Liver (tissue), 9 donors: ENCODE data around the gene FOXO3. TPM values are rescaled to one million over a fixed set of nuclear protein-coding genes. Genes with fewer than 3 reads are reported as not detected.

Source experiments
- DNase-seq: peaks from one replicate; pipeline ENCODE4 v3.0.0-alpha.2; 2017; ENCODE audit warnings: low spot score
- H3K27ac ChIP-seq, 2 donors: one replicate each; pipeline ENCODE4 v1.7.0; 2013; ENCODE audit warnings: inconsistent platforms in 2 of 2, low read length in 2 of 2, control low read depth in 1 of 2, low read depth in 1 of 2, mild to moderate bottlenecking in 1 of 2
- H3K27me3 ChIP-seq, 4 donors: one replicate each; pipeline versions ENCODE4 v1.6.1 to v1.7.0; 2013; ENCODE audit warnings: low read length in 3 of 4, inconsistent platforms in 1 of 4, mild to moderate bottlenecking in 1 of 4, moderate library complexity in 1 of 4; ENCODE audit not compliant: control insufficient read depth in 4 of 4, insufficient read depth in 4 of 4
- H3K36me3 ChIP-seq, 4 donors: one replicate each; pipeline versions ENCODE4 v1.6.1 to v1.7.0; 2013; ENCODE audit warnings: low read length in 3 of 4, mild to moderate bottlenecking in 3 of 4, low read depth in 1 of 4, moderate library complexity in 1 of 4; ENCODE audit not compliant: control insufficient read depth in 4 of 4, insufficient read depth in 3 of 4
- H3K4me1 ChIP-seq, 4 donors: one replicate each; pipeline versions ENCODE4 v1.6.1 to v1.7.0; 2013; ENCODE audit warnings: low read length in 3 of 4, mild to moderate bottlenecking in 3 of 4, moderate library complexity in 1 of 4; ENCODE audit not compliant: control insufficient read depth in 4 of 4, insufficient read depth in 4 of 4
- H3K4me3 ChIP-seq, 3 donors: one replicate each; pipeline versions ENCODE4 v1.6.1 to v1.7.0; 2013; ENCODE audit warnings: low read length in 3 of 3, control low read depth in 1 of 3, low read depth in 1 of 3, mild to moderate bottlenecking in 1 of 3
- H3K9ac ChIP-seq, 2 donors: one replicate each; pipeline ENCODE4 v1.7.0; 2013; ENCODE audit warnings: low read length in 2 of 2, mild to moderate bottlenecking in 2 of 2, moderate library complexity in 2 of 2, control low read depth in 1 of 2, low read depth in 1 of 2
- H3K9me3 ChIP-seq, 4 donors: one replicate each; pipeline versions ENCODE4 v1.6.1 to v1.7.0; 2013; ENCODE audit warnings: low read length in 3 of 4; ENCODE audit not compliant: control insufficient read depth in 4 of 4
- ATF3 ChIP-seq: IDR thresholded peaks from 2 replicates; pipeline ENCODE4 v1.6.1; 2016; ENCODE audit warnings: antibody characterized with exemption
- FOXA1 ChIP-seq: IDR thresholded peaks from 2 replicates; pipeline ENCODE4 v1.6.1; 2016; ENCODE audit warnings: antibody characterized with exemption
- GABPA ChIP-seq, 2 donors: IDR thresholded peaks in 1 of 2; conservative IDR thresholded peaks in 1 of 2; 2 replicates each; pipeline ENCODE4 v1.6.1; 2016; ENCODE audit warnings: antibody characterized with exemption in 2 of 2, mild to moderate bottlenecking in 1 of 2, moderate library complexity in 1 of 2
- HNF4A ChIP-seq, 2 donors: conservative IDR thresholded peaks; 2 replicates each; pipeline ENCODE4 v1.6.1; 2016; ENCODE audit warnings: antibody characterized with exemption in 2 of 2, mild to moderate bottlenecking in 2 of 2
- HNF4G ChIP-seq: IDR thresholded peaks from 2 replicates; pipeline ENCODE4 v1.6.1; 2016; ENCODE audit warnings: antibody characterized with exemption
- JUND ChIP-seq, 2 donors: IDR thresholded peaks; 2 replicates each; pipeline ENCODE4 v1.6.1; 2016; ENCODE audit warnings: antibody characterized with exemption in 2 of 2
- NR2F2 ChIP-seq: IDR thresholded peaks from 2 replicates; pipeline ENCODE4 v1.6.1; 2016; ENCODE audit warnings: antibody characterized with exemption
- RAD21 ChIP-seq, 2 donors: IDR thresholded peaks; 2 replicates each; pipeline ENCODE4 v1.6.1; 2016; ENCODE audit warnings: antibody characterized with exemption in 2 of 2, mild to moderate bottlenecking in 2 of 2
- RXRA ChIP-seq, 2 donors: IDR thresholded peaks; 2 replicates each; pipeline ENCODE4 v1.6.1; 2017 to 2018; ENCODE audit warnings: antibody characterized with exemption in 2 of 2, mild to moderate bottlenecking in 1 of 2
- SP1 ChIP-seq: IDR thresholded peaks from 2 replicates; pipeline ENCODE4 v1.6.1; 2018; ENCODE audit warnings: antibody characterized with exemption, mild to moderate bottlenecking
- TAF1 ChIP-seq: conservative IDR thresholded peaks from 2 replicates; pipeline ENCODE4 v1.6.1; 2016; ENCODE audit warnings: antibody characterized with exemption, mild to moderate bottlenecking
- YY1 ChIP-seq: IDR thresholded peaks from 2 replicates; pipeline ENCODE4 v1.6.1; 2016; ENCODE audit warnings: antibody characterized with exemption, mild to moderate bottlenecking
- WGBS: extraction: QIAGEN DNeasy Blood & Tissue Kit; methylation state at CpG from one replicate; pipeline ENCODE4 v1.1.7; 2013; 5-methylcytosine and 5-hydroxymethylcytosine counted together
- polyA plus RNA-seq, 2 donors: library from polyadenylated mRNA; stranded (reverse) in 1 of 2; unstranded in 1 of 2; fragments of 200-250 nt in 1 of 2; fragments of >200 nt in 1 of 2; fragmentation: Nextera tagmentation in 1 of 2; extraction: Ambion mirVana in 1 of 2; gene quantifications; one replicate each; pipeline versions ENCODE4 v1.2.1 to v1.2.3, GENCODE V29; 2013 to 2015
- total RNA-seq, 2 donors: library from RNA; depleted of rRNA; stranded (reverse); fragments of >200 nt; gene quantifications; one replicate each; pipeline ENCODE4 v1.2.3, GENCODE V29; 2014
- TF ChIP-seq, protein P1 (sequence below): IDR thresholded peaks from 2 replicates; pipeline ENCODE4 v1.6.1; 2016; ENCODE audit warnings: antibody characterized with exemption, mild to moderate bottlenecking
- TF ChIP-seq, protein P2 (sequence below): IDR thresholded peaks from 2 replicates; pipeline ENCODE4 v1.6.1; 2016; ENCODE audit warnings: antibody characterized with exemption
- TF ChIP-seq, protein P3 (sequence below): fragments of 150-350 bp; IDR thresholded peaks from 2 replicates; pipeline ENCODE4 v1.5.1; 2017; ENCODE audit warnings: improper control_type of control experiment, low read depth, low read length; ENCODE audit not compliant: missing input control
- TF ChIP-seq, protein P4 (sequence below): IDR thresholded peaks from 2 replicates; pipeline ENCODE4 v1.6.1; 2016; ENCODE audit warnings: antibody characterized with exemption
- donor health status: healthy.
- donor health status: healthy.
- donor health status: healthy.
- donor health status: healthy.
- donor health status: healthy.

The FOXO3 gene
- total and polyA plus RNA-seq, 4 donors = 6.0 to 72.2 (median 17.3) TPM

- Histone ChIP-seq H3K9me3 (no peaks in the 10 kb centered on the region), H3K9ac (no peak overlapping the region), H3K4me1 (peaks cover 0 to 9% (median 2%) of the 10 kb centered on the region in 4 donors), H3K27me3 (no peaks in the 10 kb centered on the region), H3K27ac (no peak overlapping the region), H3K4me3 (no peak overlapping the region), H3K36me3 (no peaks in the 10 kb centered on the region)
- WGBS = 80% methylated on average over 6 of the region's 6 CpGs
- TF ChIP-seq JUND (IDR thresholded peaks at IDR 0.05) (no peak), RAD21 (IDR thresholded peaks at IDR 0.05) (no peak), RXRA (IDR thresholded peaks at IDR 0.05) (no peak), TAF1 (no peak), HNF4G (no peak), NR2F2 (no peak), ATF3 (no peak), GABPA (IDR thresholded peaks at IDR 0.05 in 1 of 2, conservative IDR thresholded peaks at IDR 0.05 in 1 of 2) (no peak), FOXA1 (no peak), YY1 (no peak)
- TF ChIP-seq, protein P1, sequence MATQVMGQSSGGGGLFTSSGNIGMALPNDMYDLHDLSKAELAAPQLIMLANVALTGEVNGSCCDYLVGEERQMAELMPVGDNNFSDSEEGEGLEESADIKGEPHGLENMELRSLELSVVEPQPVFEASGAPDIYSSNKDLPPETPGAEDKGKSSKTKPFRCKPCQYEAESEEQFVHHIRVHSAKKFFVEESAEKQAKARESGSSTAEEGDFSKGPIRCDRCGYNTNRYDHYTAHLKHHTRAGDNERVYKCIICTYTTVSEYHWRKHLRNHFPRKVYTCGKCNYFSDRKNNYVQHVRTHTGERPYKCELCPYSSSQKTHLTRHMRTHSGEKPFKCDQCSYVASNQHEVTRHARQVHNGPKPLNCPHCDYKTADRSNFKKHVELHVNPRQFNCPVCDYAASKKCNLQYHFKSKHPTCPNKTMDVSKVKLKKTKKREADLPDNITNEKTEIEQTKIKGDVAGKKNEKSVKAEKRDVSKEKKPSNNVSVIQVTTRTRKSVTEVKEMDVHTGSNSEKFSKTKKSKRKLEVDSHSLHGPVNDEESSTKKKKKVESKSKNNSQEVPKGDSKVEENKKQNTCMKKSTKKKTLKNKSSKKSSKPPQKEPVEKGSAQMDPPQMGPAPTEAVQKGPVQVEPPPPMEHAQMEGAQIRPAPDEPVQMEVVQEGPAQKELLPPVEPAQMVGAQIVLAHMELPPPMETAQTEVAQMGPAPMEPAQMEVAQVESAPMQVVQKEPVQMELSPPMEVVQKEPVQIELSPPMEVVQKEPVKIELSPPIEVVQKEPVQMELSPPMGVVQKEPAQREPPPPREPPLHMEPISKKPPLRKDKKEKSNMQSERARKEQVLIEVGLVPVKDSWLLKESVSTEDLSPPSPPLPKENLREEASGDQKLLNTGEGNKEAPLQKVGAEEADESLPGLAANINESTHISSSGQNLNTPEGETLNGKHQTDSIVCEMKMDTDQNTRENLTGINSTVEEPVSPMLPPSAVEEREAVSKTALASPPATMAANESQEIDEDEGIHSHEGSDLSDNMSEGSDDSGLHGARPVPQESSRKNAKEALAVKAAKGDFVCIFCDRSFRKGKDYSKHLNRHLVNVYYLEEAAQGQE = no peak
- DNase-seq = no peak
Measured at GRCh38 chr6:108546079-108547049, 14.4 kb upstream of the FOXO3 start.

DNA sequence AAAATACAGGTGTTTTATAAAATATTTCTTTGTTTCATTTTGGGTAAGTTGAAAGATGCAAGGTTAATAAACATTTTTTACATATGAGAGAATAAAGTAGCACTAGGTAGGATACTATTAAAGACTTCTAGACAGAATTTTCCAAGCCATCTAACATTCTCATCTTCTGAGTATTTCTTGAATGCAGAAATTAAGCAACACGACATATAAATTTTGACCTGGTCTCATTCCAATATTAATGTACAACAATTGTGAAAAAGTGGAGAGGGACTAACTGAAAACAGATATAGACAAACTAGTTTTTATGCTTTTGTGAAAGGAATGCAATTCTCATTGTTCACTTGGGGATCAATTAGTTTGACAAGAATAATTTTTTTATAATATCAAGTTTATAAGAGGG is 11.5 kb upstream of the FOXO3 start:
- H3K27me3 ChIP-seq = no peaks in the 10 kb centered on the region
- TF ChIP-seq RXRA (IDR thresholded peaks at IDR 0.05) (no peak), HNF4A (conservative IDR thresholded peaks at IDR 0.05) (no peak)
- no peaks in the 10 kb centered on the region for H3K36me3 ChIP-seq
- DNase-seq = no peak
- H3K9ac ChIP-seq = no peak overlapping the region
- H3K9me3 ChIP-seq = no peaks in the 10 kb centered on the region
- no peak overlapping the region for H3K4me3 ChIP-seq
- WGBS = 92% methylated on average over 1 of the region's 1 CpG
- no peaks in the 10 kb centered on the region for H3K4me1 ChIP-seq
- H3K27ac ChIP-seq = no peak overlapping the region

GRCh38 chr6:108549741-108550140 is 11.0 kb upstream of the FOXO3 start:
- Histone ChIP-seq H3K9me3 (no peaks in the 10 kb centered on the region), H3K4me1 (no peaks in the 10 kb centered on the region), H3K36me3 (no peaks in the 10 kb centered on the region), H3K4me3 (no peak overlapping the region), H3K9ac (no peak overlapping the region), H3K27ac (no peak overlapping the region), H3K27me3 (no peaks in the 10 kb centered on the region)
- 86% methylated on average over 3 of the region's 3 CpGs for WGBS
- no peak for DNase-seq
- TF ChIP-seq FOXA1 (no peak), SP1 (no peak), RXRA (IDR thresholded peaks at IDR 0.05) (no peak), NR2F2 (no peak), ATF3 (no peak), TAF1 (no peak), JUND (IDR thresholded peaks at IDR 0.05) (no peak)
- TF ChIP-seq, protein P2, sequence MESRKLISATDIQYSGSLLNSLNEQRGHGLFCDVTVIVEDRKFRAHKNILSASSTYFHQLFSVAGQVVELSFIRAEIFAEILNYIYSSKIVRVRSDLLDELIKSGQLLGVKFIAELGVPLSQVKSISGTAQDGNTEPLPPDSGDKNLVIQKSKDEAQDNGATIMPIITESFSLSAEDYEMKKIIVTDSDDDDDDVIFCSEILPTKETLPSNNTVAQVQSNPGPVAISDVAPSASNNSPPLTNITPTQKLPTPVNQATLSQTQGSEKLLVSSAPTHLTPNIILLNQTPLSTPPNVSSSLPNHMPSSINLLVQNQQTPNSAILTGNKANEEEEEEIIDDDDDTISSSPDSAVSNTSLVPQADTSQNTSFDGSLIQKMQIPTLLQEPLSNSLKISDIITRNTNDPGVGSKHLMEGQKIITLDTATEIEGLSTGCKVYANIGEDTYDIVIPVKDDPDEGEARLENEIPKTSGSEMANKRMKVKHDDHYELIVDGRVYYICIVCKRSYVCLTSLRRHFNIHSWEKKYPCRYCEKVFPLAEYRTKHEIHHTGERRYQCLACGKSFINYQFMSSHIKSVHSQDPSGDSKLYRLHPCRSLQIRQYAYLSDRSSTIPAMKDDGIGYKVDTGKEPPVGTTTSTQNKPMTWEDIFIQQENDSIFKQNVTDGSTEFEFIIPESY = no peak
- TF ChIP-seq, protein P3, sequence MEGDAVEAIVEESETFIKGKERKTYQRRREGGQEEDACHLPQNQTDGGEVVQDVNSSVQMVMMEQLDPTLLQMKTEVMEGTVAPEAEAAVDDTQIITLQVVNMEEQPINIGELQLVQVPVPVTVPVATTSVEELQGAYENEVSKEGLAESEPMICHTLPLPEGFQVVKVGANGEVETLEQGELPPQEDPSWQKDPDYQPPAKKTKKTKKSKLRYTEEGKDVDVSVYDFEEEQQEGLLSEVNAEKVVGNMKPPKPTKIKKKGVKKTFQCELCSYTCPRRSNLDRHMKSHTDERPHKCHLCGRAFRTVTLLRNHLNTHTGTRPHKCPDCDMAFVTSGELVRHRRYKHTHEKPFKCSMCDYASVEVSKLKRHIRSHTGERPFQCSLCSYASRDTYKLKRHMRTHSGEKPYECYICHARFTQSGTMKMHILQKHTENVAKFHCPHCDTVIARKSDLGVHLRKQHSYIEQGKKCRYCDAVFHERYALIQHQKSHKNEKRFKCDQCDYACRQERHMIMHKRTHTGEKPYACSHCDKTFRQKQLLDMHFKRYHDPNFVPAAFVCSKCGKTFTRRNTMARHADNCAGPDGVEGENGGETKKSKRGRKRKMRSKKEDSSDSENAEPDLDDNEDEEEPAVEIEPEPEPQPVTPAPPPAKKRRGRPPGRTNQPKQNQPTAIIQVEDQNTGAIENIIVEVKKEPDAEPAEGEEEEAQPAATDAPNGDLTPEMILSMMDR = no peak
- TF ChIP-seq, protein P4, sequence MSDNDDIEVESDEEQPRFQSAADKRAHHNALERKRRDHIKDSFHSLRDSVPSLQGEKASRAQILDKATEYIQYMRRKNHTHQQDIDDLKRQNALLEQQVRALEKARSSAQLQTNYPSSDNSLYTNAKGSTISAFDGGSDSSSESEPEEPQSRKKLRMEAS = no peak
